AG09309 (cell line): ENCODE data around the gene GRK2.
A peak's percentile ranks its signal among the peaks of the same experiment; 100 is the strongest.

Experiments used
- DNase-seq: peaks from one replicate; pipeline ENCODE4 v3.0.0-alpha.2; 2010; ENCODE audit warnings: low read depth
- H3K4me3 ChIP-seq: 2 replicates; pipeline ENCODE4 v1.5.1; 2011; ENCODE audit warnings: mild to moderate bottlenecking, low read depth, low read length, moderate library complexity; ENCODE audit not compliant: control insufficient read depth
- TF ChIP-seq, protein P1 (sequence below): IDR thresholded peaks from 2 replicates; pipeline ENCODE4 v1.5.1; 2011; ENCODE audit warnings: mild to moderate bottlenecking, low read depth, low read length, inconsistent platforms; ENCODE audit not compliant: insufficient read depth, control insufficient read depth; ENCODE audit errors: missing control alignments

GRK2 gene

DNA sequence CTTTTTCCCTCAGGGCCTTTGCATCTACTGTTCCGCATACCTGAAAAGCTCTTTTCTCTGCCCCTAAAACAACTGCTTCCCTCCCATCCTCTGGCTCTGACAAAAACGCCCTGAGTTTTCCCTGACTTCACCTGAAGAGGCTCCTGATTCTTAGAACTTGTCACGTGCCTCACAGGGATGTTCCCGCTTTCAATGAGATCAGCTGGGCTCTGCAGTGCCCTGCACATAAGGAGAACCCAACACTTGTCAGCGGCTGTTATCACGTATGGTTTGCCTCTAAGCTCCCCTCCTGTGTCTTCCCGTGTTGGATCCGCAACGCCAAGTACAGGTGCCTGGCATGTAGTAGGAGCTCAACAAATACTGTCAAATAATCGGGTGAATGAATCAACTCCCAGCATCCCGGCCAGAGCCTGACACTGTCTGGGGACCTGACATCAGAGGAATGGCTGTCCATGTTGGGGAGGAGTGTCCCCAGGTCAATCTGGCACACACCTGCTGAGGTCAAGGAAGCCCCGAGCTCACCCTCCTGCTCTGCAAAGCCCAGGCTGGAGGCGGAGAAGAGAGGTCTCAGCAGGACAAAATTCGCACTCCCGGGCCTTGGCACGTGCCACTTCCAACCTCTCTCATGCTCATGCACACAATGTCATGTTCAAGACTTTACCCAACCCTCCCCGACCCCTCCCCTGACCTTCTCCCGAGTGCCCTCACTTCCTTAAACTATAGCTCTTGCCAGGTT, 4.2 kb upstream of the GRK2 start:
- no peak overlapping the region for H3K4me3 ChIP-seq
- no peak for DNase-seq
- TF ChIP-seq, protein P1, sequence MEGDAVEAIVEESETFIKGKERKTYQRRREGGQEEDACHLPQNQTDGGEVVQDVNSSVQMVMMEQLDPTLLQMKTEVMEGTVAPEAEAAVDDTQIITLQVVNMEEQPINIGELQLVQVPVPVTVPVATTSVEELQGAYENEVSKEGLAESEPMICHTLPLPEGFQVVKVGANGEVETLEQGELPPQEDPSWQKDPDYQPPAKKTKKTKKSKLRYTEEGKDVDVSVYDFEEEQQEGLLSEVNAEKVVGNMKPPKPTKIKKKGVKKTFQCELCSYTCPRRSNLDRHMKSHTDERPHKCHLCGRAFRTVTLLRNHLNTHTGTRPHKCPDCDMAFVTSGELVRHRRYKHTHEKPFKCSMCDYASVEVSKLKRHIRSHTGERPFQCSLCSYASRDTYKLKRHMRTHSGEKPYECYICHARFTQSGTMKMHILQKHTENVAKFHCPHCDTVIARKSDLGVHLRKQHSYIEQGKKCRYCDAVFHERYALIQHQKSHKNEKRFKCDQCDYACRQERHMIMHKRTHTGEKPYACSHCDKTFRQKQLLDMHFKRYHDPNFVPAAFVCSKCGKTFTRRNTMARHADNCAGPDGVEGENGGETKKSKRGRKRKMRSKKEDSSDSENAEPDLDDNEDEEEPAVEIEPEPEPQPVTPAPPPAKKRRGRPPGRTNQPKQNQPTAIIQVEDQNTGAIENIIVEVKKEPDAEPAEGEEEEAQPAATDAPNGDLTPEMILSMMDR: no peak

DNA sequence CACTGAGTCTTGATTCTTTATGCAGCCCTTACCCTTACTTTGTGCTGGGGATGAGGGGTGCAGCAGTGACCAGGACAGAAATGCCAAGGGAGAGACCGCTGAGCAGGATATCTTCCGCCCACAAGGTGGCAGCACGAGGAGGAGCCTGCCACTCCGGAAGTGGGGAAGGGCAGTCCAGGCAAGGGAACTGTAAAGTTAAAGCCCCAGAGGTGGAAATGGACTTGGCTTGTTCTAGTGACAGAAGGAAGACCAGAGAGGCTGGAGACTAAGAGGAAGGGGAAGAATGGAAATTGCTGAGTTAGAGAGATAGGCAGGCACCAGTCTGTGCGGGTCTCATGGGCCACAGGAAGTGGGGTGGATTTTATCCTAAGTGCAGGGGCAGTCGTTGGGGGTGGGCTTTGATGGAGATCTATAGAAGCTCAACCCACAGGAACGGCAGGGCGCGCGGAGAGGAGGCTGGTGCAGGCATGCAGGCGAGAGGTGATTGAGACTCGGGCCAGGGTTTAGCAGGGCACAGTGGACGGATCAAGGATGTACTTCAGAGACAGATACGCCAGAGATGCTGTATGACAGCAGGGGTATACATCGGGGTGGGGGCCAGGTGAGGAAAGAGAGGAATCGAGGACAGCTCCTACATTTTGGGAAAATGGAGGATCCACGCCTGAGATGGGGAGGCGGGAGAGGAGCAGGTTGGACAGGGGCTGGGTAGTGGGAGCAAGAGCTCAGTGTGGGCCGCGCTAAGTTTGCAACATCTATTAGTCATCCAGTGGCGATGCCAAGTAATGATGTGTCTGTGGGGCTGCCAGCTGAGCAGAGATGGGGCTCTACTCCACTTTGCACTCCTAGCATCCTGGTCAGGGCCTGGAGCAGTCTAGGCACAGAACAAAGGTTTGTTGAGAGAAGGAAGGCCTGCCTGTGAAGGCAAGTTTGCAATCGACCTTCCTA, 3.3 kb upstream of the GRK2 start:
- no peak overlapping the region for H3K4me3 ChIP-seq
- DNase-seq: peak; percentile 56
- TF ChIP-seq, protein P1: peak; percentile 86

DNA sequence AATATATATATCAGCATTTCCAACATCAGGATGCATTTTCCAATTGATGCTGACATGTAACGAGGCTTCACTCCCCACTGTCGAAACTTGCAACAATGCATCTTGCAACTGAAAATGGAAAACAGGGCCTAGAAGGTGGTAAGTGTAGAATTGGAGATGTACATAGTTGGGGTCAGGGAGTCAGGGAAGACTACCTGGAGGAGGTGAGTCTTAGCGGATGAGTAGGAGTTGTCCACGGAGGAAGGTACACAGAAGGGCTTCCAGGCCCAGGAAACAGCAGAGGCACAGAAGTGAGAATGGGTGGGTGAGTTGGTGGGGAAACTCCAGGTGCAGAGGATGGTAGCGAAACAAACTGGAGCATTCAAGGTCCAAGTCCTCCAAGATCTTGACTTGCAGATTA, 2.0 kb upstream of the GRK2 start:
- TF ChIP-seq, protein P1: no peak
- no peak for DNase-seq
- no peak overlapping the region for H3K4me3 ChIP-seq

DNA sequence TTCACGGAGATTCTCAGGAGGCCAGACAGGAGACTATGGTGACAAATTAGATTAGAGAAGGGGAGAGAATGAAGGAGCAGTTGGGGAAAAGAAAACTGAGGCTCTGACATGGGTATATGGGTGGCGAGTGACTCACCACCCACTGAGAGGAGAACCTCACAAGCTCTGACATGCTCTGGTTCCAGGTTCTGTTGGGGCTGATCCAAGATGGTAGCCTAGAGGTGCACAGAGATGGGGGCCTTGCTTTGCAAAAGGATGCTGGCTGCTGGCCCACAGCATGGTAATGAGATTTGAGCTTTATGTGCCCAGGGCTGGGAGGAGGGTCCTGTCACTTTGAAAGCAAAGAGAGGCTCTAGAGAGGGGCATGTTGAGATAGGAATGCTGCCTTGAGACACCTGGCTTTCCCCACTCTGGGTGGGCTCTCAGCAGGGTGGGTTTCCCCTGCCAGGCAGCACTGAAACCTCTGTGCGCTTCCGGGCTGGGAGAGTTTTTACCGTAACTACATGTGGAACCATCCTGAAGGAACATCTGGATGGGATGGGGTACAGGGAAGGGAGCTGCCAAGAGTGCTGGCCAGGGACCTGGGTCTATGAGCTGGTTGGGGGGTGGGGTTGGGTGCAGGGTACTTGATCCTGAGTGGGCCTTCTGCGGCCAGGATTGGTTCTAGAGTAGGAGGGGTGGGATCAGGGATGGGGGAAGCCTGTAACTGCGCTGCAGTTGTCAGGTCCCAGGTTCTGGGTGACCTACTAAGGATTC, 1.2 kb upstream of the GRK2 start:
- H3K4me3 ChIP-seq: no peak overlapping the region
- TF ChIP-seq, protein P1: no peak
- no peak for DNase-seq

DNA sequence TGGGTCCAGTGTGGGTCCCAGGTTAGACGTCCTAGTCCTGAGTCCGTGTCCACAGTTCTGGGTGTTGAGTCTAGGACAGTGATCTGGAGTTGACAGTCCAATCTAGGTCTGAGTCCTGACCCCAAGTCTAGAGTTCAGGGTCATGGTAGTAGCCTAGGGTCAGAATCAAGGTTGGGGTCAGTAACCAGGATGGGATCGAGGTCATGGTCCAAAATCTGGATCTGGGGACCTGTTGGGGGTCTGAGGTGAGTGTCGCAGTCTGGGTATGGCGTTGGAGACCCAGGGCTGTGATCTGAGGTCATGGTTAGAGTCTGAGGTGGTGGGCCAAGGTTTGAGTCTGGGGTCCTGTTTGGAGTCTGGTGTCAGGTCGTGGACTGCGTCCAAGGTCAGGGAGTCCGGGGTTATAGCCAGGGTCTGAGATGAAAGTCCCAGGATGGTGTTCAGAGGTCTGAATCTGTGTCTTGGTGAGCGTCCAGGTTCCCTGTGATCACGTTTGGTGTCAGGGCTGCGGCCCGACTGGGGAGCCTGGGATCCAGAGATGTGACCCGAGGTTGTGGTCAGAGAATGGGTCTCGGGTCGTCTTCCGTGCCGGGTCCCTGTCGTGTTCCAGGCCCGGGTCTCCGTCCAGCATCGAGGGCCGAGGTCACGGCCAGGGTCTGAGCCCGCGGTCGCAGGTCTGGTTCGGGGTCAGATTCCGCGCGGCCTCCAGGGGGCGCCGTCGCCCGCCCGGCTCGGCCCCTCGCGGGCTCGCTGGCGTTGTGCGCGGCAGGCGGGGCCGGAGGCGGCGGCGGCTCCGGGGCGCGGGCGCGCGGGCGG, 432 bp upstream of the GRK2 start:
- no peak for DNase-seq
- H3K4me3 ChIP-seq: peak overlapping the region; percentile 37
- TF ChIP-seq, protein P1: peak; percentile 57
